Mesenchymal stem cell (in vitro differentiated cells and primary cell): ENCODE results near the gene FOXD3.

Source experiments
- DNase-seq: peaks from one replicate; pipeline ENCODE4 v3.0.0-alpha.2; 2013
- H2AFZ ChIP-seq: one replicate; pipeline ENCODE4 v1.6.1; 2013; ENCODE audit warnings: low read depth, mild to moderate bottlenecking, control low read depth, inconsistent platforms, low read length, moderate library complexity
- H2AK5ac ChIP-seq: 2 replicates; pipeline ENCODE4 v1.6.1; 2013; ENCODE audit warnings: low read length, moderate library complexity, mild to moderate bottlenecking, inconsistent platforms; ENCODE audit not compliant: severe bottlenecking
- H2BK120ac ChIP-seq: one replicate; pipeline ENCODE4 v1.6.1; 2013; ENCODE audit warnings: low read depth, mild to moderate bottlenecking, inconsistent platforms, low read length, moderate library complexity
- H2BK12ac ChIP-seq, 2 experiments: one replicate each; pipeline ENCODE4 v1.6.1; 2013; ENCODE audit warnings: inconsistent platforms in 2 of 2, low read length in 2 of 2, mild to moderate bottlenecking in 2 of 2, moderate library complexity in 2 of 2, control low read depth in 1 of 2
- H2BK15ac ChIP-seq: one replicate; pipeline ENCODE4 v1.6.1; 2013; ENCODE audit warnings: mild to moderate bottlenecking, low read depth, inconsistent platforms; ENCODE audit not compliant: poor library complexity, severe bottlenecking
- H2BK5ac ChIP-seq: 2 replicates; pipeline ENCODE4 v1.6.1; 2013; ENCODE audit warnings: low read depth, mild to moderate bottlenecking, low read length, control low read depth, inconsistent platforms; ENCODE audit not compliant: poor library complexity, severe bottlenecking
- H3K14ac ChIP-seq, 2 experiments: one replicate each; pipeline ENCODE4 v1.6.1; 2013; ENCODE audit warnings: inconsistent platforms in 2 of 2, low read length in 2 of 2, control low read depth in 1 of 2, mild to moderate bottlenecking in 1 of 2, moderate library complexity in 1 of 2
- H3K18ac ChIP-seq, 2 experiments: one replicate each; pipeline ENCODE4 v1.6.1; 2013; ENCODE audit warnings: inconsistent platforms in 2 of 2, low read length in 2 of 2, control low read depth in 1 of 2, low read depth in 1 of 2, mild to moderate bottlenecking in 1 of 2
- H3K23ac ChIP-seq, 2 experiments: one replicate each; pipeline ENCODE4 v1.6.1; 2013; ENCODE audit warnings: inconsistent platforms in 2 of 2, low read length in 2 of 2, mild to moderate bottlenecking in 2 of 2, moderate library complexity in 2 of 2, control low read depth in 1 of 2
- H3K27ac ChIP-seq: 2 replicates; pipeline ENCODE4 v1.5.1; 2013; ENCODE audit warnings: mild to moderate bottlenecking, moderate library complexity, low read length, control low read depth, inconsistent platforms; ENCODE audit not compliant: poor library complexity, severe bottlenecking
- H3K27me3 ChIP-seq, 2 experiments: 2 replicates each; pipeline versions ENCODE4 v1.6.1 to v1.7.0; 2013; ENCODE audit warnings: low read length in 2 of 2, mild to moderate bottlenecking in 2 of 2, moderate library complexity in 2 of 2, control low read depth in 1 of 2, inconsistent platforms in 1 of 2; ENCODE audit not compliant: control insufficient read depth in 1 of 2, insufficient read depth in 1 of 2
- H3K36me3 ChIP-seq, 2 experiments: 2 replicates each; pipeline versions ENCODE4 v1.6.1 to v1.7.0; 2013; ENCODE audit warnings: low read length in 2 of 2, control low read depth in 1 of 2, inconsistent platforms in 1 of 2, low read depth in 1 of 2, mild to moderate bottlenecking in 1 of 2; ENCODE audit not compliant: insufficient read depth in 2 of 2, control insufficient read depth in 1 of 2
- H3K4ac ChIP-seq, 2 experiments: one replicate each; pipeline ENCODE4 v1.6.1; 2013; ENCODE audit warnings: inconsistent platforms in 2 of 2, low read length in 2 of 2, mild to moderate bottlenecking in 2 of 2, moderate library complexity in 2 of 2, control low read depth in 1 of 2, low read depth in 1 of 2
- H3K4me1 ChIP-seq: 2 replicates; pipeline ENCODE4 v1.6.1; 2013; ENCODE audit warnings: low read depth, low read length, control low read depth; ENCODE audit not compliant: control insufficient read depth, insufficient read depth
- H3K4me2 ChIP-seq: 2 replicates; pipeline ENCODE4 v1.6.1; 2013; ENCODE audit warnings: low read length, mild to moderate bottlenecking, inconsistent platforms; ENCODE audit not compliant: poor library complexity, severe bottlenecking
- H3K4me3 ChIP-seq, 2 experiments: 2 replicates each; pipeline versions ENCODE4 v1.5.1 to v1.7.0; 2013; ENCODE audit warnings: low read length in 2 of 2, mild to moderate bottlenecking in 2 of 2, control low read depth in 1 of 2, low read depth in 1 of 2; ENCODE audit not compliant: insufficient read depth in 1 of 2
- H3K79me1 ChIP-seq: replicated peaks from 2 replicates; pipeline ENCODE4 v1.6.1; 2013; ENCODE audit warnings: mild to moderate bottlenecking, control low read depth, low read length, inconsistent platforms; ENCODE audit not compliant: poor library complexity, severe bottlenecking
- H3K9ac ChIP-seq: 2 replicates; pipeline ENCODE4 v1.7.0; 2013; ENCODE audit warnings: mild to moderate bottlenecking, low read length, moderate library complexity
- H3K9me3 ChIP-seq: 2 replicates; pipeline ENCODE4 v1.7.0; 2013; ENCODE audit warnings: mild to moderate bottlenecking, low read length; ENCODE audit not compliant: control insufficient read depth
- H4K8ac ChIP-seq: one replicate; pipeline ENCODE4 v1.6.1; 2013; ENCODE audit warnings: inconsistent platforms, mild to moderate bottlenecking, low read length, moderate library complexity
- H4K91ac ChIP-seq: one replicate; pipeline ENCODE4 v1.6.1; 2013; ENCODE audit warnings: mild to moderate bottlenecking, low read length, inconsistent platforms
- WGBS: methylation state at CpG from one replicate; pipeline ENCODE4 v1.1.7; 2013; ENCODE audit warnings: mixed read lengths; 5-methylcytosine and 5-hydroxymethylcytosine counted together

FOXD3 gene

DNA sequence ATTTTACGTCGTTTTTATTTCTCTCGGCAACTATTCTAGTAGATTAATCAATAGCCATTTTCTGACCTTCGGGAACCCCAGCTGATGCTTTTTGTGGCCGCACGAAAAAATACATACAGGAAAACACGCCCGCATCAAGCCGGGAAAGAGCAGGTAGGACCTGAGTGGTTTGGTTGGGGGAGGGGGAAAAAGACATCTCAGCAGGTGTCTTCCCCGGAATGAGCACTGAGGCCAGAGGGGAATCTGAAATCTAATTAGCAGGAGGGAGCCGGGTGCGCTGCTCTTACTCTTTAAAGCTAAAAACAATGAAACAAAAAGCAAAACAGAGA, 618 bp upstream of the FOXD3 start:
- WGBS: 4% methylated on average over 11 of the region's 12 CpGs
- Histone ChIP-seq H2BK120ac (no peak overlapping the region), H3K4me1 (peaks cover 40% of the 10 kb centered on the region), H2BK5ac (no peak overlapping the region), H3K4ac (no peak overlapping the region), H3K79me1 (no peaks in the 10 kb centered on the region), H3K36me3 (peaks cover 0 to 6% of the 10 kb centered on the region in 2 experiments), H2BK15ac (no peak overlapping the region), H3K9me3 (peaks cover 11% of the 10 kb centered on the region), H3K4me2 (peak overlapping the region; percentile 89), H3K27me3 (peaks cover 75 to 98% of the 10 kb centered on the region in 2 experiments), H3K18ac (no peak overlapping the region), H2AK5ac (no peak overlapping the region), H3K9ac (peak overlapping the region; percentile 48), H3K27ac (no peak overlapping the region), H4K8ac (no peak overlapping the region), H2BK12ac (no peak overlapping the region), H4K91ac (no peak overlapping the region), H3K14ac (no peak overlapping the region), H3K4me3 (peak overlapping the region in 1 of 2 experiments; percentile 75), H2AFZ (no peak overlapping the region), H3K23ac (no peak overlapping the region)
- DNase-seq: no peak

DNA sequence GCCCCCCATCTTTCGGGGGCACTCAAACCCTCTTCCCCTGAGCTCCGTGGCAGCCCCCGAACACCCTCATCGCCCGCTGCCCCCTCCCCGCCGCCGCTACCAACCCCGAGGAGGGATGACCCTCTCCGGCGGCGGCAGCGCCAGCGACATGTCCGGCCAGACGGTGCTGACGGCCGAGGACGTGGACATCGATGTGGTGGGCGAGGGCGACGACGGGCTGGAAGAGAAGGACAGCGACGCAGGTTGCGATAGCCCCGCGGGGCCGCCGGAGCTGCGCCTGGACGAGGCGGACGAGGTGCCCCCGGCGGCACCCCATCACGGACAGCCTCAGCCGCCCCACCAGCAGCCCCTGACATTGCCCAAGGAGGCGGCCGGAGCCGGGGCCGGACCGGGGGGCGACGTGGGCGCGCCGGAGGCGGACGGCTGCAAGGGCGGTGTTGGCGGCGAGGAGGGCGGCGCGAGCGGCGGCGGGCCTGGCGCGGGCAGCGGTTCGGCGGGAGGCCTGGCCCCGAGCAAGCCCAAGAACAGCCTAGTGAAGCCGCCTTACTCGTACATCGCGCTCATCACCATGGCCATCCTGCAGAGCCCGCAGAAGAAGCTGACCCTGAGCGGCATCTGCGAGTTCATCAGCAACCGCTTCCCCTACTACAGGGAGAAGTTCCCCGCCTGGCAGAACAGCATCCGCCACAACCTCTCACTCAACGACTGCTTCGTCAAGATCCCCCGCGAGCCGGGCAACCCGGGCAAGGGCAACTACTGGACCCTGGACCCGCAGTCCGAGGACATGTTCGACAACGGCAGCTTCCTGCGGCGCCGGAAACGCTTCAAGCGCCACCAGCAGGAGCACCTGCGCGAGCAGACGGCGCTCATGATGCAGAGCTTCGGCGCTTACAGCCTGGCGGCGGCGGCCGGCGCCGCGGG, 837 bp downstream of the FOXD3 start:
- peaks cover 77 to 98% of the 10 kb centered on the region in 2 experiments for H3K27me3 ChIP-seq
- H2BK12ac ChIP-seq: no peak overlapping the region
- WGBS: 1% methylated on average over 56 of the region's 104 CpGs
- no peaks in the 10 kb centered on the region for H3K79me1 ChIP-seq
- H3K9ac ChIP-seq: peak overlapping the region; percentile 48
- no peak overlapping the region for H4K91ac ChIP-seq
- H3K4ac ChIP-seq: no peak overlapping the region
- DNase-seq: no peak
- no peak overlapping the region for H2AFZ ChIP-seq
- no peak overlapping the region for H4K8ac ChIP-seq
- no peak overlapping the region for H2AK5ac ChIP-seq
- H2BK120ac ChIP-seq: no peak overlapping the region
- no peak overlapping the region for H3K27ac ChIP-seq
- H3K4me3 ChIP-seq: peak overlapping the region; percentile 11 to 75
- H2BK15ac ChIP-seq: peak overlapping the region; percentile 46
- peak overlapping the region in 1 of 2 experiments; percentile 1 for H3K23ac ChIP-seq
- no peak overlapping the region for H3K14ac ChIP-seq
- no peak overlapping the region for H2BK5ac ChIP-seq
- no peak overlapping the region for H3K18ac ChIP-seq
- H3K4me1 ChIP-seq: peaks cover 32% of the 10 kb centered on the region
- H3K9me3 ChIP-seq: peaks cover 11% of the 10 kb centered on the region
- H3K4me2 ChIP-seq: peak overlapping the region; percentile 49
- peaks cover 0 to 6% of the 10 kb centered on the region in 2 experiments for H3K36me3 ChIP-seq

DNA sequence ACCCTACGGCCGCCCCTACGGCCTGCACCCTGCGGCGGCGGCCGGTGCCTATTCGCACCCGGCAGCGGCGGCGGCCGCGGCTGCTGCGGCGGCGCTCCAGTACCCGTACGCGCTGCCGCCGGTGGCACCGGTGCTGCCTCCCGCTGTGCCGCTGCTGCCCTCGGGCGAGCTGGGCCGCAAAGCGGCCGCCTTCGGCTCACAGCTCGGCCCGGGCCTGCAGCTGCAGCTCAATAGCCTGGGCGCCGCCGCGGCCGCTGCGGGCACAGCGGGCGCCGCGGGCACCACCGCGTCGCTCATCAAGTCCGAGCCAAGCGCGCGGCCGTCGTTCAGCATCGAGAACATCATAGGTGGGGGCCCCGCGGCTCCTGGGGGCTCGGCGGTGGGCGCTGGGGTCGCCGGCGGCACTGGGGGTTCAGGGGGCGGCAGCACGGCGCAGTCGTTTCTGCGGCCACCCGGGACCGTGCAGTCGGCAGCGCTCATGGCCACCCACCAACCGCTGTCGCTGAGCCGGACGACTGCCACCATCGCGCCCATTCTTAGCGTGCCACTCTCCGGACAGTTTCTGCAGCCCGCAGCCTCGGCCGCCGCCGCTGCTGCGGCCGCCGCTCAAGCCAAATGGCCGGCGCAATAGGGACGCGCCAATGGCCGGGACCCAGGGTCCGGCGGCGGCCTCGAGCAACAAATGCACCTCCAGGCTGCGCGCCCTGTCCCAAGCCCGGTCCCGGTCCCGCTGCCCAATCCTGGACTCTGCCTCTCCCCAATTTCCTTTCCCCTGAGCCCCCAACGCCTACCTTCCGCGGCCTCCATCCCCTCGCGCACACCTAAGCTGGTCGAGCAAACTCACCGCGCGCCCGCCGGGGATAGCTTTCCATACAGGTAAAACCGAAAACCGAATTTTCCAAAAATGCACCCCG, 1.8 kb downstream of the FOXD3 start:
- DNase-seq: no peak
- Histone ChIP-seq H3K27ac (no peak overlapping the region), H3K18ac (no peak overlapping the region), H3K4ac (no peak overlapping the region), H4K8ac (no peak overlapping the region), H3K23ac (no peak overlapping the region), H4K91ac (no peak overlapping the region), H3K27me3 (peaks cover 77 to 98% of the 10 kb centered on the region in 2 experiments), H2AFZ (no peak overlapping the region), H2BK120ac (no peak overlapping the region), H2BK12ac (no peak overlapping the region), H3K4me3 (peak overlapping the region in 1 of 2 experiments; percentile 9), H2AK5ac (no peak overlapping the region), H2BK5ac (no peak overlapping the region), H3K36me3 (peaks cover 0 to 6% of the 10 kb centered on the region in 2 experiments), H2BK15ac (no peak overlapping the region), H3K14ac (no peak overlapping the region), H3K79me1 (no peaks in the 10 kb centered on the region), H3K9me3 (peaks cover 4% of the 10 kb centered on the region), H3K9ac (no peak overlapping the region), H3K4me2 (peak overlapping the region; percentile 49), H3K4me1 (peaks cover 32% of the 10 kb centered on the region)
- 1% methylated on average over 92 of the region's 114 CpGs for WGBS

DNA sequence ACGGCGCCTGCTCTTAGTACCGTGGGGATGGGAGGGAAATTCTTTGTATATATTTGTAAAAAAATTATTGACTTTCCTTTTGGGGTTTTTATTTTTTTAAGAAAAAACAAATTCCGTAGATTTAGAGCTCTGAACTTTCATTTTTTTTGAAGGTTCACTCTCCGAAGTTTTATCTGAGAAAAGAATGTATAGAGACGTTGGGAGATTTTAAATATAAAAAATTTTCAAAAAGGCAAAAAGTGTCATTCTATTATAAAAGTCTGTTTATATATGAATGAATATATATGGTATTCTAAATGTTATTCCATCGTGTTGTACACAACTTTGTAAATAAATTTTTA, 2.4 kb downstream of the FOXD3 start:
- no peak overlapping the region for H3K4me2 ChIP-seq
- H3K4ac ChIP-seq: no peak overlapping the region
- no peak overlapping the region for H3K14ac ChIP-seq
- H3K36me3 ChIP-seq: peaks cover 0 to 6% of the 10 kb centered on the region in 2 experiments
- no peak overlapping the region for H4K91ac ChIP-seq
- no peak overlapping the region for H3K27ac ChIP-seq
- H3K23ac ChIP-seq: no peak overlapping the region
- no CpG with 5 or more reads among the region's 7 CpGs for WGBS
- no peak overlapping the region for H2BK15ac ChIP-seq
- no peak overlapping the region for H2BK5ac ChIP-seq
- H3K4me3 ChIP-seq: no peak overlapping the region
- H3K9ac ChIP-seq: no peak overlapping the region
- peaks cover 34% of the 10 kb centered on the region for H3K4me1 ChIP-seq
- H3K27me3 ChIP-seq: peaks cover 77 to 98% of the 10 kb centered on the region in 2 experiments
- no peak overlapping the region for H2BK120ac ChIP-seq
- no peak overlapping the region for H2AK5ac ChIP-seq
- no peak overlapping the region for H4K8ac ChIP-seq
- H3K9me3 ChIP-seq: no peaks in the 10 kb centered on the region
- no peak overlapping the region for H2BK12ac ChIP-seq
- H2AFZ ChIP-seq: no peak overlapping the region
- DNase-seq: no peak
- no peaks in the 10 kb centered on the region for H3K79me1 ChIP-seq
- H3K18ac ChIP-seq: no peak overlapping the region
